HG03342 (cell line): ENCODE results near the gene ZSCAN26.

Experiments
- ATAC-seq: cut with Tn5 transposase; IDR thresholded peaks from one replicate; pipeline ENCODE4 v1.9.1; 2021; ENCODE audit warnings: mild to moderate bottlenecking, moderate library complexity; ENCODE audit not compliant: unreplicated experiment

ZSCAN26 gene

GRCh38 chr6:28266962-28267694, at the start of gene ZSCAN26:
Gene ZSCAN26, plus strand, starts transcription at chr6:28267143. Its CDS starts 4,777 bp downstream, at chr6:28271920.
- ATAC-seq, result peak; percentile 92

GRCh38 chr6:28217890-28218289, 49.1 kb upstream of the ZSCAN26 start:
- ATAC-seq, result no peak

- peak; percentile 47 for ATAC-seq
Measured at GRCh38 chr6:28218312-28219248, 48.4 kb upstream of the ZSCAN26 start.

- ATAC-seq, result no peak
Measured at GRCh38 chr6:28220257-28221133, 46.4 kb upstream of the ZSCAN26 start.

- no peak for ATAC-seq
Measured at GRCh38 chr6:28224131-28225055, 42.5 kb upstream of the ZSCAN26 start.

- peak; percentile 92 for ATAC-seq
Measured at GRCh38 chr6:28225056-28225834, 41.7 kb upstream of the ZSCAN26 start, which contains the start of gene ZSCAN9. Gene ZSCAN9, plus strand, starts transcription at chr6:28225275. Its CDS starts 1,810 bp downstream, at chr6:28227085.

- no peak for ATAC-seq
Measured at GRCh38 chr6:28226460-28226859, 40.5 kb upstream of the ZSCAN26 start.

- ATAC-seq, result no peak
Measured at GRCh38 chr6:28232785-28233184, 34.2 kb upstream of the ZSCAN26 start.

- no peak for ATAC-seq
Measured at GRCh38 chr6:28235912-28236452, 31.0 kb upstream of the ZSCAN26 start.

- ATAC-seq, result peak; percentile 47
Measured at GRCh38 chr6:28239636-28240035, 27.3 kb upstream of the ZSCAN26 start.

- no peak for ATAC-seq
Measured at GRCh38 chr6:28240471-28240870, 26.5 kb upstream of the ZSCAN26 start.

- ATAC-seq, result no peak
Measured at GRCh38 chr6:28243946-28244345, 23.0 kb upstream of the ZSCAN26 start.

- ATAC-seq, result no peak
Measured at GRCh38 chr6:28245206-28245941, 21.6 kb upstream of the ZSCAN26 start.

GRCh38 chr6:28248916-28249315, 18.0 kb upstream of the ZSCAN26 start:
- ATAC-seq, result no peak

- ATAC-seq, result no peak
Measured at GRCh38 chr6:28250747-28251146, 16.2 kb upstream of the ZSCAN26 start.

GRCh38 chr6:28251661-28252008, 15.3 kb upstream of the ZSCAN26 start:
- peak; percentile 40 for ATAC-seq

GRCh38 chr6:28252009-28252975, 14.7 kb upstream of the ZSCAN26 start, which contains the start of gene ZKSCAN4:
Gene ZKSCAN4, minus strand, starts transcription at chr6:28252269. Its CDS starts 289 bp downstream, at chr6:28251980.
- peak; percentile 69 for ATAC-seq
